NAMALWA (cell line): ENCODE data around the gene DISC1.

Experiments
- DNase-seq: peaks from one replicate; pipeline ENCODE4 v3.0.0-alpha.2; 2015; ENCODE audit warnings: low spot score

Gene DISC1

GRCh38 chr1:231817801-231818200, 191.2 kb downstream of the DISC1 start:
- DNase-seq, result no peak

- DNase-seq, result no peak
Observed at GRCh38 chr1:231818337-231818736, 191.7 kb downstream of the DISC1 start.

GRCh38 chr1:231821281-231821680, 194.7 kb downstream of the DISC1 start:
- no peak for DNase-seq

GRCh38 chr1:231822041-231822440, 195.5 kb downstream of the DISC1 start:
- no peak for DNase-seq

GRCh38 chr1:231826566-231826965, 200.0 kb downstream of the DISC1 start:
- no peak for DNase-seq

GRCh38 chr1:231827337-231828105, 200.9 kb downstream of the DISC1 start:
- DNase-seq, result no peak

GRCh38 chr1:231828182-231828920, 201.8 kb downstream of the DISC1 start:
- DNase-seq, result no peak

- DNase-seq, result no peak
Observed at GRCh38 chr1:231829332-231829731, 202.7 kb downstream of the DISC1 start.

- no peak for DNase-seq
Observed at GRCh38 chr1:231836227-231836893, 209.8 kb downstream of the DISC1 start.

- DNase-seq, result no peak
Observed at GRCh38 chr1:231838521-231838920, 211.9 kb downstream of the DISC1 start.

- DNase-seq, result no peak
Observed at GRCh38 chr1:231839999-231840398, 213.4 kb downstream of the DISC1 start.

GRCh38 chr1:231841616-231842344, 215.2 kb downstream of the DISC1 start:
- DNase-seq, result no peak

- no peak for DNase-seq
Observed at GRCh38 chr1:231842441-231842840, 215.9 kb downstream of the DISC1 start.

GRCh38 chr1:231844986-231845502, 218.5 kb downstream of the DISC1 start:
- DNase-seq, result no peak

- no peak for DNase-seq
Observed at GRCh38 chr1:231847612-231848397, 221.2 kb downstream of the DISC1 start.

- no peak for DNase-seq
Observed at GRCh38 chr1:231849981-231850380, 223.4 kb downstream of the DISC1 start.

- DNase-seq, result no peak
Observed at GRCh38 chr1:231850786-231851185, 224.2 kb downstream of the DISC1 start.

GRCh38 chr1:231853588-231854207, 227.1 kb downstream of the DISC1 start:
- no peak for DNase-seq

GRCh38 chr1:231855361-231855760, 228.8 kb downstream of the DISC1 start:
- DNase-seq, result no peak

GRCh38 chr1:231855926-231856325, 229.3 kb downstream of the DISC1 start:
- no peak for DNase-seq

- no peak for DNase-seq
Observed at GRCh38 chr1:231856426-231856825, 229.8 kb downstream of the DISC1 start.
